Hippocampal formation (tissue), 2 donors: Measurements from ENCODE around the gene MC5R.
A peak's percentile ranks its signal among the peaks of the same experiment; 100 is the strongest.

Experiments used
- DNase-seq, 2 donors: peaks; one replicate each; lab custom pipeline; 2025; lab: John Stamatoyannopoulos, UW

Gene MC5R

DNA sequence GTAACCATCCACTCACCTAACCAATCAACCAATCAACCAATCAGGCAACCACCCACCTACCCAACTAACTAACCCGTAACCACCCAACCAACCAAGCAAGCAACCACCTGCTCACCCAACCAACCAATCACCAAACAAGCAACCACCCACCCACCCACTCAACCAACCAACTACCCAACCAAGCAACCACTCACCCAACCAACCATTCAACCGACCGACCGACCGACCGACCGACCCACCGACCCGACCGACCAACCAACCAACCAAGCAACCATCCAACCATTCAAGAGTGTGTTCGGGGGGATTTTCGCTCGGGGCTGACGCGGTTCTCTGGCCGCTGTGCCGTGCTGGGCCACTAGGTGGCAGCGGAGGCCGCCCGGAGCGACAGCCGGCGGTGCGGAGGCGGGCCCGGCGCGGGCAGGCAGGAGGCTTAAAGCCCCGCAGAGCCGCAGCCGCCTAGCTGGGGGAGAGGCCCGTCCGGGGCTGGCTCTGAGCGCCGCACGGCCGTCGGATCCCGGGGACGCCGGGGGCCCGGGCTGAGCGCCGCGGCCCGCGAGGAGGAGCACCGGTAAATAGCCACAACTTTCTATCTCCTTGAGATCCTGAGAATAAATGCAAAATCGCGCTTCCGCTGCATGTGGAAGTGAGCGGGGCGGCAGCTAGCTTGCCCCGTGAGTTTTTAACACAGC, at the start of gene MC5R:
Gene MC5R (plus strand): TSS at position 443 of the 689 bp plus-strand sequence. CDS start 1,617 bp downstream, outside the sequence.
- DNase-seq: peak; percentile 26 to 46

DNA sequence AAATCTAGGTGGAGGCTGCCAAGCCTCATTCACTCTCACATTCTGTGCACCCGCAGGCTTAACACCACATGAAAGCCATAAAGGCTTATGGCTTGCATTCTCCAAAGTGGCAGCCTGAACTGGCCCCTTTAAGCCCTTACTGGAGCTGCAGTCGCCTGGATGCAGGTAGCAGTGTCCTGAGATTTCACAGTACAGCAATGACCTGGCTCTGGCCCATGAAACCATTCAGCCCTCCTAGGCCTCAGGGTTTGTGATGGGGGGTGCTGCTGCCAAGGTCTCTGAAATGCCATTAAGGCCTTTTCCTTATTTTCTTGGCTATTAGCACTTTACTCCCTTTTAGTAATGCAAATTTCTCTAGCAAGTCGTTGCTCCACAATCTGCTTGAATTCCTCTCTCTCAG, 48.9 kb upstream of the MC5R start:
- no peak for DNase-seq

DNA sequence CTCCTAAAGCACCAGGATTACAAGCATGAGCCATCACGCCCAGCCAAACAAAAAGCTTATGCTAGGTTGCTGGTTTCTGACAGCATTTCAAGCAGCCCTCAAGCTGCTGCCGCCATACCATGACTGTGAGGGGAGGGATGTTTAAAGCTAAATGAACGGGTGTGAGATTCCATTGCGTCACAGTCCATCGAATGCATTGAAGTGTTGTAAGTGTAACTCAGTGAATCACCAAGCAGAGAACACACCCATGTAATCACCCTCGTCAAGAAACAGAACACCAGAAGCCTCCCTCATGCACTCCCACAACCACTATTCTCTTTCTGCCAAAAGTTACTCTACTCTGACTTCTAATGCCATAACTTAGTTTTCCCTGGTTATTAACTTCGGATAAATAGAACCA, 32.8 kb upstream of the MC5R start:
- no peak for DNase-seq

DNA sequence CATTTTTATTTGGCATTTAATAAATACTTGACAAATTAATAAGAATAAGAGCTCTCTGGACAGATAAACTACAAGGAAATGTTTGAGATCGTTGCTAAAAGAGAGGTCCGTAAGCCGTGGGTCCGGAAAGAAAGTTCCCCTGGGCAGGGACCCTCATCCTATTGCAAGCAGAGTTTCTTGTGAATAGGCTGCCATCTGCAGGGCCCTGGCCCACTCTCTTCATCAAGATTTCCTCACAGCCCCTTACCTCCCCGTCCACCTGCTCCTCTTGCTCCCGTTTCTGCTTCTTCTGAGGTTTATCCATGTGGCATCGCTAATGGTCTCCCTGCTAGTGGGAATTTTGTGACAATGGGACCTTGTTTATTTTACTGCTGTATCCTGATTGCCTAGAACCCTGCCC, 30.1 kb upstream of the MC5R start:
- DNase-seq: no peak

DNA sequence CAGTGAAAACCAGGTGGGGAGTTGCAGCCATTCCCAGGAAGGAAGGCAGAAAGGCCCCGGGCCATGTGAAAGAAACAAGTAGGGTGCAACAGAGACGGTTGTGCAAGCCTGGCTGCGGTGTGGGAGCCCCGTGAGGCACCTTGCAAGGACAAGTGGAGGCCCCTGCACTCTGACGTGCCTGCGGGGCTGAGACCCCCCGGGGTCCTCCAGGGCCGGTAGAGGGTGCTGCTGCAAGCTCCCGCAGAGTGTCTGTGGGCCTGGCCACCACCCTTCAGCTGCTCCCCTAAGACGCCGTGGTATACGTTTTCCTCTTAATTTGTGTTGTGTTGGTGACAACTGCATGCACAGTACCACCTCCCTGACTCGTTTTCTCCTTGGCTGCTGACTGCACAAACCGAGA, 27.4 kb upstream of the MC5R start:
- DNase-seq: no peak

DNA sequence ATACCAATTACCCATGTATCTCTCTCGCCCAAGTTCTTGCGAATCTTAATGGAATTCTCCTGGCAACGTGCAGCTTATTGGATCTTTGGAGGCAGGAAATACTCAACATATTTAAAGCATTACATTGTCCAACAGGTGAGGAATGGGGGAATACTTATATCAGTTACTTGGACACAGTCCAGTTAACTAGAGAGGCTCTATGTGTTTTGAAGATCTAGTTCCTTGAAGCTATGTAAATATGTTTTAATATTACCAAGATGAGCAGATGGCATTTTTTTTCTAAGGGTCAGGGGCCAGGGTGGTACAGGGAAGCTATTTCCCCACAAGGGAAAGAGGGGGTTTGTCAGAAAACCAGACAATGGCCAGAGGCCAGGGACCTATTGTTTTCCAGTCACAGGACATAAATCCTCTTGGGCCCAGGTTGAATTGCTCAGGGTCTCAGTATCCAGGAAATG, 26.8 kb upstream of the MC5R start:
- DNase-seq: no peak

DNA sequence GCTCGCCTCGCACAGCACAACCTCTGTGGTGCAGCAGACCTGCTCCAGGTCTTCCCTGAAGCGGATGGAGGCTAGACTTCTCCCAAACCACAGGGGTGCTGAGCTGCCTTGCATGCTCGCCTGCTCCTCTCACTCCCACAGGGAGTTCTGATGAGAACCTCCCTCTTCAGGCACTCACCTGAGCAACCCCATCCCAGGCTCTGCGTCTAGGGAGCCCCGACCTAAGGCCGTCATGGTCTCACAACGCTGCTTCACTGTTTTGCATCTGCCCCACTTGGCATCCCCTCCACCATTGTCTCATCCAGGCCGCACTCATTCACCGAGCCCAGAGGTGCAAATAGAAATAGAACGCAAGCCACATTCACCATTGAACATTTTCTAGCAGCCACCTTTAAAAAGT, 24.6 kb upstream of the MC5R start:
- DNase-seq: no peak

DNA sequence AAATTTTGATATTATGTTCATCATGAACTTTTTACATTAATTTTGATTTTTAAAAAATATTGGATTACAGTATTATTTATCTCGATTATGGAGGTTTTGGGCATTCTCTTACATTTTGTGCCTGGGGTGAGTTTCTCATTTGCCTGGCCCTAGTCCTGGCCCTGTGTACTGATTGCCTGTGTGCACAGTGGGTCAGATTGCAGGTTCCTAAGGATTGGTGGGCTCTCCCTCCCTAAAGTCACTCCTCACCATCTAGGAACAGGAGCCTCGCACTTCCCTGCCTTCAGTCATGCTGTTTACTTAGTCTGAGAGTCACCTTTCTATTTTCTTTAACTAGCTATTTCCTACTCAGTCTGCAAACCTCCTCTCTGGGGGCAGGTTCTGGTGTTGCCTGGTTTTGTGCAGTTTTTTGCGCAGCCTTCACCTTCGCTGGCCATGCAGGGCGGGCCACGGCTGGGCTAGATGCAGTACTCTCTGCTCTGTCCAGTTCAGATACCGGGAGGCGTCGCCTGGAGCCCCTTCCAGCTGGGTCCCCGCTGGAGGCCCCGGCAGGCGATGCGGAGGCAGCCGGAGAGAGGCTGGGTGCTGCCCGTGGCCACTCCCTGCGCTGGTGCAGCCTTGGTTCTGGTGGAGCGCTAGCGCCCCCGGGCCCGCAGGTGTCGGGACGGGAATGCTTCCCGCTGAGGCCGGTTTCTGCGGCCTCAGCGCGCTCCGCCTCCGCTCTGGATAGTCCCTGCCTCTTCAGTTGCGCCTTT, 23.3 kb upstream of the MC5R start:
- DNase-seq: peak; percentile 5 to 67

DNA sequence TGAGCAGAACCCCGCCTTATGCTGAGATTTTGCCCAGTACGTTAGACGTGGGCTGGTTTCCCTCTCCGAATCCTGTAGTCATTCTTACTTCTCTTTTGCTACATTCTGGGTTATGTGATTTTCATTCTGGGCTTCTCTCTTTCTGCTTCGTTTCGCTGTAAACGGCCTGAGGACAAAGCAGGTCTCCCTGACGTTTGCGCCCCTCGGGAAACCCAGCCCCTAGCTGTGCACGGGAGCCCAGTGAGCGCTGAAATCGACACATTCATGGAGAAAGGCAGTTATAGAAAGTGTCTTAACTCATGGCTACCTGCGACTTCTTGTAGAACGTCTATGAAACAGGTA, 22.7 kb upstream of the MC5R start:
- no peak for DNase-seq

DNA sequence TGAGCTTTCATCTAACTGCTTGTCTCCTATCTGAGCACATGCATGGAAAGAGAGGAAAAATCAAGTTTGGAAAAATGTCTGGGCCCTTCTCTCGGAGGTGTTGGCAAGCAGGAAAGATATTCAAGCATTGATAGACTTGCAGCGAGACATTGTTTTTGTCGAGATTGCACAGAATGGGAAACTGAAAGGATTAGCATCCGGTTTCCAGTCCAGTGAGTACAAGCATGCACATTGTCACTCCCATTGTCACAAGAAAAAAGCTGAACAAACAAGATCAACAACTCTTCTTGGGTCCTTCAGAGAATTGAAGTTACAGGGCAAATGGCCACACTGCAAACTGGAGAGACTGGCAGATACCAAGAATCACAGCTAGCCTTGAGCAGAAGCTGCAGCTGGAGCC, 19.6 kb upstream of the MC5R start:
- no peak for DNase-seq

DNA sequence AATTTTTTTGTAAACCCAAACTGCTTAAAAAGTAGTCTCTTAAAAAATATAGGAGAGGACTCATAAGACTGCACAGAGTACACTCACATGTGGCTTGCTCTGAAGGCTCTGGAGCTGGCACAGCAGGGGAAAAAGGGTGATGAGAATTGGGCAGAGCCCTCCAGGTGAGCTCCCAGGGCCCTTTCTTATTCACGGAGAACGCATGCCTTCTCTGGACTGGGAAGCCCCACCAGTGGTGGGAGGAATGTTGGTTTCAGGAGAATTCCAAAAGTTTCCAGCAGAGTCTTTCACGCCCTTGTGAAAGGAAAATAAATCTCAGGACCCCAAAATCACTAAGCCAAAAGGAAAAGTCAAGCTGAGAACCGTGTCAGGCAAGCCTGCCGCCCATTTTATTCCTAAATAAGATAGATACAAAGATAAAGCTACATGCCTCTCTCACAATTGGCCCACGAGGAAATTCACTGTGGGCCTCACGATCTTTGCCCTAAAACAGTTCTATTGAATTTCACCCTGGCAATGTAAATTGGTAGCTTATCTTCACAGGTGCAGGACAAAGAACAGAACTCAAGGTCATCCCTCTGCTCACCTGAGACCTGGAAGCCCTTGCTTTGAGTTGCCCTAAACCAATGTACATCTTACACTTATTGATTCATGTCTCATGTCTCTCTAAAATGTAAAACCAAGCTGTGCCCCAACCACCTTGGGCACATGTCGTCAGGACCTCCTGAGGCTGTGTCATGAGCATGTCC, 15.5 kb upstream of the MC5R start:
- no peak for DNase-seq

DNA sequence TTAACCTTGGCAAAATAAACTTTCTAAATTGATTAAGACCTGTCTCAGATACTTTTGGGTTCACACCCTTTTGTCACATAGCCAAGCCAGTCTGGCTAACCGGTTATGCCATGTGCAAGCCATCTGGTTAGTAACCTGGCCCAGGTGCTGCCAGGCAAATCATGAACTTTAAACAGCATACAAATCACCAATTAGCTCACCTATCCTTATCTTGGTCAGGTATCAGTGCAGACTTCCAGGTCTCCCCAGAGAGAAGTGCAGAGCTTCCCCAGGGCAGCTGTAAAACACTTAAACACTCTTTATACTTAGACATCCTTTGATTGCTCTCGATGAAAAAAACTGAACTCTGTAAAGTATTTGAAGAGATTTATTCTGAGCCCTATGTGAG, 14.9 kb upstream of the MC5R start:
- no peak for DNase-seq

DNA sequence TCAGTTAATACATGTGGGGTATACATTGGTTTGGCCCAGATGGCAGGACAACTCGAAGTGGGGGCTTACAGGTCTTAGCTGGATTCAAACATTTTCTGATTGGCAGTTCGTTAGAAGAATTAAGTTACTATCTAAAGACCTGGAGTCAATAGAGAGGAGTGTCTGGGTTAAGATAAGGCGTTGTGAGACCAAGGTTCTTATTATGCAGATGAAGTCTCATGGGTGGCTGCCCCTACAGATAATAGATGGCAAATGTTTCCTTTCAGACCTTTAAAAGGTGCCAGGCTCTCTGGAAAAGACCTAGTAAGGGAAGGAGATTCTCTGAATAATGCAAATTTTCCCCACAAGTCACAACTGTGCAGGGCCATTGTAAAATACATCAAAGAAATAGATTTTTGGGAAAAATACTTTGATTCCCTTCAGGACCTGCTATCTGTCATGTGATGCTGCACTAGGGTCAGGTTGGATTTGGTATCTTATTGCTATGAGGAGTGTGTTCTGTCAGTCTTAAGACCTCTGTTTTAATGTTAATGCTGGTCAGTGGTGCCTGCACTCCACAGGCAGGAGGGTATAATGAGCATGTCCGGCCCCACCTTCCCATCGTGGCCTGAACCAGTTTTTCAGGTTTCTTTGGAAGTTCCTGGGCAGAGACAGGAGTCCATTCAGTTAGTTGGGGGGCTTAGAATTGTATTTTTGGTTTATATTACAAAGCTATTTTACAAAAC, 14.3 kb upstream of the MC5R start:
- DNase-seq: no peak

DNA sequence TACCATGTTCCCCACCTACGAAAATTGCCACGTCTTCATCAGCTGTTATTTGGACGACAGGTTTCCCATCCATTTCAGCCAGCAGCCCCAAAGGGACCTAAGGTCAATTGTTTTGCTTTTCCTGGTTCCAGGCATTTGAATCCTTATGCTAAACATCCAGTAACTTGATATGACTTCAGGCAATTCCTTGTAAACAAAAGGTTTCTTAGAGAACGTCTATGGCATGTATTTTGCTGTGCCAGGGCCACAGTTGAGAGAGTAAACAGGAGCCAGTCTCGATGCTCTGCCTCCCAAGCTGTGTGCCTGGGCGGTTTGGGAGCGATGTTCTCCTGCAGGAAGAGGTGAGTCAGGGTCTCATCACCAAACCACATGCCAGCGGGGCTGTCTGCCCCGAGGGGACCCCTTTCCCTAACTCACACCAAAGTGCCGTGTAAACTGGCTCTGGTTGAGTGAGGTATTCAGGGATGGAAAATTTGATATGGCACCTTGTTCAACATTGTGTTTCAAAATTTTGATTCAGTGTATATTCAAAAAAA, 12.9 kb upstream of the MC5R start:
- DNase-seq: no peak

DNA sequence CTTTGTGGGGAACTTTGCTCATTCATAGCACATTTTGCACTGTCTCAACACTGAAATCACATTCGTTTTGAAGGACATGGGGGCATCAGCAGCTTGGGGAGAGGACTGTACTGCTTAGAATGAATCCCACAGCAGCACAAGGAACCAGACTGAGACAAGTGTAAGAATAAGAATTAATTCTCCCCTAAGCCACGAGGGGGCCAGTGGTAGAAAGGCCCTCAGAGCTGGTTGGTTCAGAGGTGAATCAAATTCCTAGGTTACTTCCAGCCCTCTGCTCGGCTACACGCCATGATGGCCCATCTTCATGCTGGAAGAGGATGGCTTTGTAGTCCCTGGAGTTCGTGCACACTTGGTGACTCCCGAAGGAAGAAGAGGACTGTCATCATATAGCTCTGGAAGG, 12.0 kb upstream of the MC5R start:
- no peak for DNase-seq

DNA sequence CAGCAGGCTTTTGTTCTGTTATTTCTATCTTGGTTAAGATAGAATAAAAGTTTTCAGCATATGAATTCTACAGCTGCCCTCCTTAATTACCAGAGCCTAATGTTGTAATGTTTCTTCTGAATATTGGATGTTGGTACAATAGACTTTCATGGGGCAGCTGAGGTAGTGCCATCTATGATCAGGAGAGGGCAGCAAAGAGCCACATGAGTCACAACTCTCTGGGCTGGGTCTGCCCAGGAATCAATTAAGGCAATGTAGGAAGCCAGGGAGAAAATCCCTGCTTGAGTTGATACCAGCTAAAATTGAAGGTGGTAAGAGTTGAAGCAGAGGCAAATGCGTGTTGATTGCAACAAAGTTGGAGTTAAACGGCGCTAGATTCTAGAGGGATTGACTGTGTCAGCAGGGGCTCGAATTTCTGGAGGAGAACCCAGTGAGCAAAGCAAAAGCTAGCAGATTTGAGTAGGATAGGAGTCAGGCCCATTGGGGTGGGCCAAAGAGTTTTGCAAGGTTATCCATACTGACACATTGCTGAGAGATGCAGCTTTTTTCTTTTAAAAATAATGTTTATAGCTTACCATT, 10.6 kb upstream of the MC5R start:
- peak; percentile 34 to 42 for DNase-seq

DNA sequence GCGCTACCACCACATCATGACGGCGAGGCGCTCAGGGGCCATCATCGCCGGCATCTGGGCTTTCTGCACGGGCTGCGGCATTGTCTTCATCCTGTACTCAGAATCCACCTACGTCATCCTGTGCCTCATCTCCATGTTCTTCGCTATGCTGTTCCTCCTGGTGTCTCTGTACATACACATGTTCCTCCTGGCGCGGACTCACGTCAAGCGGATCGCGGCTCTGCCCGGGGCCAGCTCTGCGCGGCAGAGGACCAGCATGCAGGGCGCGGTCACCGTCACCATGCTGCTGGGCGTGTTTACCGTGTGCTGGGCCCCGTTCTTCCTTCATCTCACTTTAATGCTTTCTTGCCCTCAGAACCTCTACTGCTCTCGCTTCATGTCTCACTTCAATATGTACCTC, 2.3 kb downstream of the MC5R start:
- no peak for DNase-seq

DNA sequence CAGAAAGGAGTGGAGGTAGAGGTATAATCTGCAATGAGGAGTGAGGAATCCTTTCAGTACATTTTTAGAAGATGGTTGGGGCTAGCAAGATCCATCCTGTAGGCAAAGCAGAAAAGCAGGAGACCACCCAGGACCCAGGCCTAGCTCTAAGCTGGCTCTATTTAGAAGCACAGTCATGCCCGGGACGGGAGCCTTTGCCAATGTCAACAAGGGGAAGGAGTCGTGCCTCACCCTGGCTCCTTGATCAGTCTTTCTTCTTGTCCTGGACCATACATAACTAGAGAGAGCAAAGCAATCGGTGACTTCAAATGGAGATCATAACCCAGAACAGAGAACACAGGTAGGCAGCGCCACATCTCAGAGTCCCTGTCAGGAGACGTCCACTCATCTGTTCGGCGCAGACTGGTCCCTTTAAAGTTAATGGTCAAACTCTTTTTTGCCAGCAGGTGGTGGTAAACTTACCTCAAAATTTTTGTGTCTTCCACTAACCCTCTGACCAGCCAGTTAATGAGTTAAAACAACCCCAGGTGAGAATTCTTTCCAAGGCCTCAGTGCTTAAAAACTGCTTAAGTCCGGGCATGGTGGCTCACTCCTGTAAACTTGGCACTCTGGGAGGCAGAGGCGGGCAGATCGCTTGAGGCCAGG, 8.0 kb downstream of the MC5R start:
- no peak for DNase-seq

DNA sequence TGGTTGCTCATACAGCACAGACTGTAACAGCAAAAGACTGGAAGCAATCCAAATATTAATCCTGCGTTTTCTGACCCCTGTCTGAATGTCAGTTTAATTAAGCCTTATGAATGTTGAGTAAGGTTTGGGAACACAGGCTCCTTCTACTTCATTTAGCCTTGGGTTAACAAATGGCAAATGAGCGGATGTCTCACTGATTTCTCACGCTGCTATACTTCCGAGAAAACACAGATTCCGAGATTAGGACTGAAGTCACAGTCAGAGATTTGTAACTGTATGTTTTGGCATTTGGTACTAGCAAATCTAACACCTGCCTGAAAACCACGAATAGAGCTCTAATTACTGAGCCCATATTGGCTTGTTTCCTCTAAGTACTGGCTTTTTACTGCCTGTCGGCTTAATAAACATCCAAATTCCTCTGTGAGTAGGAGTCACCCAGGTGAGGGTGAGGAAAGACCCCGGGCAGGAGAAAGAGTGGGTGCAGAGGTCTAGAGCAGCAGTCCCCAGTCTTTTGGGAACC, 10.6 kb downstream of the MC5R start:
- DNase-seq: no peak

DNA sequence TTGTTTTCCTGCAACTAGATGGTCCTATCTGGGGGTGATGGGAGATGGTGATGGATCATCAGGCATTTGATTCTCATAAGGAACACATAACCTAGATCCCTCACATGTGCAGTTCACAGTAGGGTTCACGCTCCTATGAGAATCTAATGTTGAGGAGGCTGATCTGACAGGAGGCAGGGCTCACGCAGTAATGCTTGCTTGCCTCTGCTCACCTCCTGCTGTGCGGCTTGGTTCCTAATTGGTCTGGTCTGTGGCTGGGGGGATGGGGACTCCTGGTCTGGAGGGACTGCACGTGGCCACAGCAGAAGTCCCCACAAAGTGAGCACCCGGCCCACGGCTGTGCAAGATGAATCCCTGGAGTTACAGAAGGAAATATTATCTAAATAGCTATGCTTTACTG, 11.3 kb downstream of the MC5R start:
- no peak for DNase-seq

DNA sequence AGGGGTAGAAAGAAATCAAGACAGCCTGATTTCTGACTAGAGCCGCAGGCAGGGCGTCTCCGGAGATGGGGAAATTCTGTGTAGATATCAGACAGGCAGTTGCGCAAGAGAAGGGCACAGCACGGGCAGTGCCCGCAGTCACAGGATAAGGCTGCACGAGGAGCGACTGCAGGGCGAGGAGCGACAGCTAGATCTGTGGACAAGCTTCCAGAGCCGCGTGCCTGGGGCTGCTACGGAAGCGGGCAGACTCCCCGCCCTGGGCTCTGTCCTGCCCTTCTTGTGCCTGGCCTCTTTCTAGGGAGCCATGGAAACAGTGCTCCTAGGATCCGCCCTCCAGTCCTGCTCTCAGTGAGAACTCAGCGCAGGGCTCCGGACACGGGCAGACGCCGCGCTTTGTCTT, 12.6 kb downstream of the MC5R start:
- no peak for DNase-seq
